SU-DHL-6 (cell line): ENCODE results near the gene TBPL1.

ENCODE experiments used
- H2AFZ ChIP-seq: fragments of 200-600 bp; sonication (generic); 2 replicates; pipeline ENCODE4 v1.6.1; 2014; ENCODE audit warnings: low read depth, mild to moderate bottlenecking, moderate library complexity, mixed read lengths, antibody characterized with exemption, low read length; ENCODE audit not compliant: severe bottlenecking
- H3F3A ChIP-seq: fragments of 200-600 bp; shearing (Covaris generic); 2 replicates; pipeline ENCODE4 v1.6.0; 2016; ENCODE audit warnings: antibody characterized with exemption, mild to moderate bottlenecking; ENCODE audit not compliant: insufficient read depth
- H3K27ac ChIP-seq: fragments of 200-600 bp; sonication (generic); 2 replicates; pipeline ENCODE4 v1.5.1; 2016; ENCODE audit warnings: low read depth, mild to moderate bottlenecking, low read length, moderate library complexity, mixed read lengths
- H3K27me3 ChIP-seq: fragments of 200-600 bp; sonication (generic), shearing (Covaris generic); 2 replicates; pipeline ENCODE4 v1.6.0; 2014; ENCODE audit warnings: mild to moderate bottlenecking, low read length
- H3K36me3 ChIP-seq: fragments of 200-600 bp; sonication (generic); 2 replicates; pipeline ENCODE4 v1.6.1; 2014; ENCODE audit warnings: mild to moderate bottlenecking, low read length, mixed read lengths
- H3K4me2 ChIP-seq: fragments of 300-600, 200-600 bp; shearing (Covaris generic), sonication (generic); 2 replicates; pipeline ENCODE4 v1.6.0; 2014; ENCODE audit warnings: low read length, low read depth, mild to moderate bottlenecking; ENCODE audit not compliant: poor library complexity, severe bottlenecking
- H3K4me3 ChIP-seq: fragments of 200-600 bp; sonication (generic); 2 replicates; pipeline ENCODE4 v1.5.1; 2014; ENCODE audit warnings: antibody characterized with exemption, low read length, mild to moderate bottlenecking, mixed read lengths; ENCODE audit not compliant: insufficient read depth, poor library complexity, severe bottlenecking
- H3K79me2 ChIP-seq: fragments of 200-600 bp; sonication (generic); 2 replicates; pipeline ENCODE4 v1.6.1; 2014; ENCODE audit warnings: mild to moderate bottlenecking, low read length, moderate library complexity; ENCODE audit not compliant: insufficient read depth
- H3K9ac ChIP-seq: fragments of 200-600 bp; sonication (generic); 2 replicates; pipeline ENCODE4 v1.7.0; 2014; ENCODE audit warnings: mild to moderate bottlenecking, low read length
- H3K9me2 ChIP-seq: fragments of 200-600 bp; sonication (generic); replicated peaks from 2 replicates; pipeline ENCODE4 v1.6.1; 2014; ENCODE audit warnings: low read length; ENCODE audit not compliant: insufficient read depth
- H3K9me3 ChIP-seq: fragments of 200-600 bp; sonication (generic); 2 replicates; pipeline ENCODE4 v1.6.1; 2014; ENCODE audit warnings: low read length, mixed read lengths; ENCODE audit not compliant: insufficient read depth
- H4K20me1 ChIP-seq: fragments of 200-600 bp; sonication (generic); 2 replicates; pipeline ENCODE4 v1.6.1; 2014; ENCODE audit warnings: low read depth, mild to moderate bottlenecking, antibody characterized with exemption, low read length, moderate library complexity, mixed read lengths
- EZH2phosphoT487 ChIP-seq: fragments of 200-600 bp; sonication (generic), shearing (Covaris generic); conservative IDR thresholded peaks from 2 replicates; pipeline ENCODE4 v1.6.1; 2018; ENCODE audit warnings: mild to moderate bottlenecking, antibody characterized with exemption, low read length, moderate library complexity, mixed read lengths
- TF ChIP-seq, protein P1 (sequence below): fragments of 200-600 bp; sonication (generic); IDR thresholded peaks from one replicate; pipeline ENCODE4 v1.5.1; 2017; ENCODE audit warnings: antibody characterized with exemption, mild to moderate bottlenecking, low read length, moderate library complexity; ENCODE audit not compliant: insufficient read depth, poor library complexity, severe bottlenecking

Gene TBPL1

DNA sequence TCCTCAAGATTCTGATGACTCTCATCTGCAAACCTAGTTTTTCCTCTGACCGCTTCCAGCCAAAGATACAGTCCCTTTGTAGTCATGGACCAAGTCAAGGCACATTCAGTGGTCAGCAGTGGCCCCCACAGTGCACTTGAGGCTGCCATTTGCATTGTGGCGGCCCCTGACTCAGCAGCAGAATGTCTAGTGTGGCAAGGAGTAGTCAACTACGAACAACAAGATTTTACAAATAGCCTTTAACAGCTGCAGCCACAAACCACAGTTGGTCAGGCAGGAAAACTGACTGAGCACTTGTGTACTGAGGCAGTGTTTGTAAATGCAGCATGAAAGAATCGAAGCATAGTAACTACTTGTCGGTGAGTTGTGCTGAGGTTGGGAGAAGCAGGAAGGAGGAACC is 49.8 kb downstream of the TBPL1 start:
- Histone ChIP-seq H3K9me2 (no peaks in the 10 kb centered on the region), H2AFZ (no peak overlapping the region), H3K9ac (no peak overlapping the region), H3K9me3 (no peaks in the 10 kb centered on the region), H3K36me3 (no peaks in the 10 kb centered on the region), H3F3A (no peaks in the 10 kb centered on the region), H3K27me3 (no peaks in the 10 kb centered on the region), H3K4me3 (no peak overlapping the region), H3K27ac (no peak overlapping the region), H3K79me2 (no peaks in the 10 kb centered on the region), H4K20me1 (no peaks in the 10 kb centered on the region), H3K4me2 (no peak overlapping the region)
- TF ChIP-seq EZH2phosphoT487, result no peak
- TF ChIP-seq, protein P1, sequence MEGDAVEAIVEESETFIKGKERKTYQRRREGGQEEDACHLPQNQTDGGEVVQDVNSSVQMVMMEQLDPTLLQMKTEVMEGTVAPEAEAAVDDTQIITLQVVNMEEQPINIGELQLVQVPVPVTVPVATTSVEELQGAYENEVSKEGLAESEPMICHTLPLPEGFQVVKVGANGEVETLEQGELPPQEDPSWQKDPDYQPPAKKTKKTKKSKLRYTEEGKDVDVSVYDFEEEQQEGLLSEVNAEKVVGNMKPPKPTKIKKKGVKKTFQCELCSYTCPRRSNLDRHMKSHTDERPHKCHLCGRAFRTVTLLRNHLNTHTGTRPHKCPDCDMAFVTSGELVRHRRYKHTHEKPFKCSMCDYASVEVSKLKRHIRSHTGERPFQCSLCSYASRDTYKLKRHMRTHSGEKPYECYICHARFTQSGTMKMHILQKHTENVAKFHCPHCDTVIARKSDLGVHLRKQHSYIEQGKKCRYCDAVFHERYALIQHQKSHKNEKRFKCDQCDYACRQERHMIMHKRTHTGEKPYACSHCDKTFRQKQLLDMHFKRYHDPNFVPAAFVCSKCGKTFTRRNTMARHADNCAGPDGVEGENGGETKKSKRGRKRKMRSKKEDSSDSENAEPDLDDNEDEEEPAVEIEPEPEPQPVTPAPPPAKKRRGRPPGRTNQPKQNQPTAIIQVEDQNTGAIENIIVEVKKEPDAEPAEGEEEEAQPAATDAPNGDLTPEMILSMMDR, result no peak

DNA sequence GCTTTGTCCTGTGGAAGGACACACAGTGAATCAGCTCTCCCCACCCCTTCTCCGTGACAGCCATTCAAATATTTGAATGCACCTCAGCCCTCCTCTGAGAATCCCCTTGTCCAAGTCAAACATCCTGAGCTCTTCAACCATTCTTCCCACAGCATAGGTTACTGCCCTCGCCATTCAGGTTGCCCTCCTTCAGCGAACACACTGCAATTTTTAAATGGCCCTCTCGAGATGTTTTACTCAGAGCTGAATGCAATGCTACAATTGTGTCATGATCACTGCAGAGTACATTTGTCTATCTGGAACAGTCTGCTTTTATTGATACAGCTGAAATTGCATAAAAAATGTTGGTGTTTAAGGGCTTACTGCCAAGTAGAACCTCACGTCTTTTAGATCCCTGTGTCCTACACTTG is 50.5 kb downstream of the TBPL1 start:
- Histone ChIP-seq H3K4me3 (no peak overlapping the region), H2AFZ (no peak overlapping the region), H3K9me3 (no peaks in the 10 kb centered on the region), H3K27ac (no peak overlapping the region), H3K36me3 (no peaks in the 10 kb centered on the region), H3F3A (no peaks in the 10 kb centered on the region), H3K9me2 (no peaks in the 10 kb centered on the region), H4K20me1 (no peaks in the 10 kb centered on the region), H3K27me3 (no peaks in the 10 kb centered on the region), H3K79me2 (no peaks in the 10 kb centered on the region), H3K4me2 (no peak overlapping the region), H3K9ac (no peak overlapping the region)
- TF ChIP-seq EZH2phosphoT487, result no peak
- TF ChIP-seq, protein P1, result no peak

DNA sequence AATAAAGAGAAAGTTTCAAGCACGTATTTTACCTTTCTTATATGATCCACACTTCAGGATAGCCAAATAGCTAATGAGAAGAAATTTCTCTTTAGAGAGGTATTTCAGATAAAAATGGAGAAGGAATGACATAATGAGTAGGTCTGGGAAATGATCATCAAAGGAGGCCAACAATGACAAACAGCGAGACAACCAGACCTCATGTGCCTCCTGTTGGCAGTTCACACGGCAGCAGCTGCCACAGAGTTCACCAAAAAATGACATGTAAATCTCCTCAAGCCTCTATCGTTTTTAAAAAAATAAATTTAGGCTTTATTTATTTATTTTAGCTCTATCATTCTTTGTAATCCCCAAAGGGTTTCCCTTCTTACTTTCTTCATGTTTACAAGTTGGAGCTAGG is 51.7 kb downstream of the TBPL1 start:
- Histone ChIP-seq H3K79me2 (no peaks in the 10 kb centered on the region), H3K9ac (no peak overlapping the region), H3F3A (no peaks in the 10 kb centered on the region), H3K4me2 (no peak overlapping the region), H3K27ac (no peak overlapping the region), H4K20me1 (no peaks in the 10 kb centered on the region), H2AFZ (no peak overlapping the region), H3K27me3 (no peaks in the 10 kb centered on the region), H3K4me3 (no peak overlapping the region), H3K9me3 (no peaks in the 10 kb centered on the region), H3K9me2 (no peaks in the 10 kb centered on the region), H3K36me3 (no peaks in the 10 kb centered on the region)
- TF ChIP-seq, protein P1, result no peak
- TF ChIP-seq EZH2phosphoT487, result no peak
